Thoracic aorta (tissue), 2 donors: ENCODE measurements around the gene GOLGA7B. TPM values are rescaled to one million over a fixed set of nuclear protein-coding genes. Genes with fewer than 3 reads are reported as not detected.
A peak's percentile ranks its signal among the peaks of the same experiment; 100 is the strongest.

Source experiments
- ATAC-seq: fragments of 150-250 bp; one replicate; pipeline ENCODE4 v1.8.0; 2017; ENCODE audit warnings: low read depth; ENCODE audit not compliant: insufficient number of reproducible peaks, low FRiP score
- DNase-seq: peaks from one replicate; pipeline ENCODE4 v3.0.0-alpha.2; 2020; ENCODE audit warnings: low spot score
- H3K27ac ChIP-seq, 2 donors: fragments of 200-600 bp; sonication (generic); 1 replicate in 1 of 2; 2 replicates in 1 of 2; pipeline ENCODE4 v1.5.1; 2016; ENCODE audit warnings: mild to moderate bottlenecking in 2 of 2, moderate library complexity in 2 of 2
- H3K27me3 ChIP-seq: fragments of 200-600 bp; sonication (generic); replicated peaks from 2 replicates; pipeline ENCODE4 v1.6.0; 2016; ENCODE audit warnings: mild to moderate bottlenecking; ENCODE audit not compliant: insufficient read depth
- H3K36me3 ChIP-seq: fragments of 200-600 bp; sonication (generic); one replicate; pipeline ENCODE4 v1.5.1; 2016
- H3K4me1 ChIP-seq, 2 donors: fragments of 200-600 bp; sonication (generic); 1 replicate in 1 of 2; 2 replicates in 1 of 2; pipeline versions ENCODE4 v1.5.1 to v1.6.0; 2016; ENCODE audit warnings: low read depth in 2 of 2, mild to moderate bottlenecking in 1 of 2; ENCODE audit not compliant: control insufficient read depth in 1 of 2
- H3K4me3 ChIP-seq: fragments of 200-600 bp; sonication (generic); 2 replicates; pipeline ENCODE4 v1.5.1; 2016; ENCODE audit warnings: mild to moderate bottlenecking
- H3K9me3 ChIP-seq: fragments of 200-600 bp; sonication (generic); 2 replicates; pipeline ENCODE4 v1.5.1; 2016
- CTCF ChIP-seq: fragments of 200-600 bp; sonication (generic); IDR thresholded peaks from one replicate; pipeline ENCODE4 v1.5.1; 2019; ENCODE audit warnings: antibody characterized with exemption
- total RNA-seq, 2 donors: library from RNA; depleted of rRNA; stranded (reverse); fragments of >200 nt; gene quantifications; one replicate each; pipeline versions ENCODE4 v1.1.0 to v1.2.3, GENCODE V29; 2016

GOLGA7B gene
- total RNA-seq, 2 donors from 2014 or later: 0.07 TPM; not detected in 1

GRCh38 chr10:97823734-97824133, 25.9 kb upstream of the GOLGA7B start:
- H3K4me3 ChIP-seq: no peak overlapping the region
- DNase-seq (no peak), ATAC-seq (no peak)
- H3K4me1 ChIP-seq: peaks cover 3 to 14% of the 10 kb centered on the region in 2 donors
- no peaks in the 10 kb centered on the region for H3K27me3 ChIP-seq
- H3K9me3 ChIP-seq: no peaks in the 10 kb centered on the region
- H3K27ac ChIP-seq: no peak overlapping the region
- TF ChIP-seq CTCF: no peak
- H3K36me3 ChIP-seq: no peaks in the 10 kb centered on the region

GRCh38 chr10:97825020-97825760, 24.5 kb upstream of the GOLGA7B start:
- Histone ChIP-seq H3K4me1 (peaks cover 3 to 14% of the 10 kb centered on the region in 2 donors), H3K4me3 (no peak overlapping the region), H3K27me3 (no peaks in the 10 kb centered on the region), H3K36me3 (no peaks in the 10 kb centered on the region), H3K9me3 (no peaks in the 10 kb centered on the region), H3K27ac (no peak overlapping the region)
- TF ChIP-seq CTCF: no peak
- ATAC-seq (no peak), DNase-seq (no peak)

GRCh38 chr10:97826892-97827291, 22.8 kb upstream of the GOLGA7B start:
- TF ChIP-seq CTCF: no peak
- Histone ChIP-seq H3K4me1 (peaks cover 3 to 14% of the 10 kb centered on the region in 2 donors), H3K36me3 (no peaks in the 10 kb centered on the region), H3K27ac (no peak overlapping the region), H3K4me3 (no peak overlapping the region), H3K27me3 (no peaks in the 10 kb centered on the region), H3K9me3 (no peaks in the 10 kb centered on the region)
- no peak for DNase-seq
- ATAC-seq: no peak

GRCh38 chr10:97827702-97828291, 21.8 kb upstream of the GOLGA7B start:
- no peak for TF ChIP-seq CTCF
- DNase-seq (no peak), ATAC-seq (no peak)

GRCh38 chr10:97828721-97829120, 20.9 kb upstream of the GOLGA7B start:
- TF ChIP-seq CTCF: no peak
- H3K36me3 ChIP-seq: no peaks in the 10 kb centered on the region
- no peaks in the 10 kb centered on the region for H3K27me3 ChIP-seq
- H3K9me3 ChIP-seq: no peaks in the 10 kb centered on the region
- no peak overlapping the region for H3K27ac ChIP-seq
- no peak for DNase-seq
- no peak for ATAC-seq
- H3K4me1 ChIP-seq: peaks cover 3 to 14% of the 10 kb centered on the region in 2 donors
- no peak overlapping the region for H3K4me3 ChIP-seq

More at GRCh38 chr10:97827702-97828291, 21.8 kb upstream of the GOLGA7B start:
- H3K36me3 ChIP-seq: no peaks in the 10 kb centered on the region
- H3K9me3 ChIP-seq: no peaks in the 10 kb centered on the region
- peaks cover 3 to 14% of the 10 kb centered on the region in 2 donors for H3K4me1 ChIP-seq
- H3K27me3 ChIP-seq: no peaks in the 10 kb centered on the region
- H3K4me3 ChIP-seq: no peak overlapping the region
- peak overlapping the region in 1 of 2 donors; percentile 23 for H3K27ac ChIP-seq
